SK-N-MC (cell line): Measurements from ENCODE around the gene NOX5.

ENCODE experiments used
- EZH2 ChIP-seq: fragments of 200-600 bp; sonication (generic); IDR thresholded peaks from one replicate; pipeline ENCODE4 v1.6.1; 2017; ENCODE audit warnings: antibody characterized with exemption
- FOXP2 ChIP-seq: optimal IDR thresholded peaks from 2 replicates; pipeline ENCODE3; 2011; ENCODE audit warnings: mild to moderate bottlenecking, moderate library complexity; ENCODE audit not compliant: insufficient read depth; ENCODE audit errors: extremely low read length, control extremely low read depth
- POLR2AphosphoS5 ChIP-seq: IDR thresholded peaks from 2 replicates; pipeline ENCODE4 v1.6.1; 2012; ENCODE audit warnings: mild to moderate bottlenecking, low read depth, low read length, borderline replicate concordance

DNA sequence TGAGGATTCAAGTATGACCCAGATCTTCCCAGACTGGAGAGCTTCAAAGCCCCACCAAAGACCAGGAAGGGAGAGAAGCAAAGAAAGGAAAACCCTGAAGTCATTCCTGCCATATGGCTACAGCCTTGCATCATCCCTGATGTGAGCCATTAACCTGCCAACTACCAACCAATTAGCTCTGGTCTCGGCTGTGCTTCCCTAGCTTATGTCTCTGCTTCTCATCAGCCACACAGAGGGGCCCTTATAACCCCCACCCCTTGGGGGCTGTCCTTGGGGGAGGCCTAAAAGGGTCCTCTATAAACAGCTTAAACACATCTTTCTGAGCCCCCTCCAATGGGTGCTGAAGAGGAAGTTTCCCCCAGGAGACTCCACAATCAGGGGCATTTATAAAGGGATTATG is 52.8 kb downstream of the NOX5 start:
- TF ChIP-seq POLR2AphosphoS5, result no peak
- TF ChIP-seq EZH2, result no peak
- TF ChIP-seq FOXP2, result no peak
